Tibial nerve (tissue), 4 donors: ENCODE data around the gene ZSWIM7.

Experiments used
- CTCF ChIP-seq, 5 experiments: fragments of 200-600 bp in 3 of 5; fragments of 450-650 bp in 2 of 5; sonication (generic) in 3 of 5; IDR thresholded peaks; one replicate each; pipeline ENCODE4 v1.5.1; 2016 to 2019; ENCODE audit warnings: antibody characterized with exemption in 5 of 5, mild to moderate bottlenecking in 3 of 5, moderate library complexity in 2 of 5
- EP300 ChIP-seq, 2 donors: sonication (generic); formaldehyde crosslinking; IDR thresholded peaks; one replicate each; pipeline ENCODE4 v1.6.1; 2017; ENCODE audit warnings: antibody characterized with exemption in 2 of 2, mild to moderate bottlenecking in 1 of 2
- POLR2A ChIP-seq, 2 donors: fragments of 450-650 bp; IDR thresholded peaks; one replicate each; pipeline ENCODE4 v1.6.1; 2017; ENCODE audit warnings: antibody characterized with exemption in 2 of 2, mild to moderate bottlenecking in 2 of 2, moderate library complexity in 2 of 2

- TF ChIP-seq POLR2A (IDR thresholded peaks at IDR 0.05), result no peak
- no peak for TF ChIP-seq CTCF (IDR thresholded peaks at IDR 0.05)
- no peak for TF ChIP-seq EP300 (IDR thresholded peaks at IDR 0.05)
Observed at GRCh38 chr17:15972497-15972951, 27.0 kb downstream of the ZSWIM7 start.
